Measurements from ENCODE around the gene SDE2.
"Not testable (repeated sequence)": the region's sequence is repeated elsewhere in the genome, so short reads cannot be mapped to it uniquely, and the experiment has no call there.

Gene SDE2

DNA sequence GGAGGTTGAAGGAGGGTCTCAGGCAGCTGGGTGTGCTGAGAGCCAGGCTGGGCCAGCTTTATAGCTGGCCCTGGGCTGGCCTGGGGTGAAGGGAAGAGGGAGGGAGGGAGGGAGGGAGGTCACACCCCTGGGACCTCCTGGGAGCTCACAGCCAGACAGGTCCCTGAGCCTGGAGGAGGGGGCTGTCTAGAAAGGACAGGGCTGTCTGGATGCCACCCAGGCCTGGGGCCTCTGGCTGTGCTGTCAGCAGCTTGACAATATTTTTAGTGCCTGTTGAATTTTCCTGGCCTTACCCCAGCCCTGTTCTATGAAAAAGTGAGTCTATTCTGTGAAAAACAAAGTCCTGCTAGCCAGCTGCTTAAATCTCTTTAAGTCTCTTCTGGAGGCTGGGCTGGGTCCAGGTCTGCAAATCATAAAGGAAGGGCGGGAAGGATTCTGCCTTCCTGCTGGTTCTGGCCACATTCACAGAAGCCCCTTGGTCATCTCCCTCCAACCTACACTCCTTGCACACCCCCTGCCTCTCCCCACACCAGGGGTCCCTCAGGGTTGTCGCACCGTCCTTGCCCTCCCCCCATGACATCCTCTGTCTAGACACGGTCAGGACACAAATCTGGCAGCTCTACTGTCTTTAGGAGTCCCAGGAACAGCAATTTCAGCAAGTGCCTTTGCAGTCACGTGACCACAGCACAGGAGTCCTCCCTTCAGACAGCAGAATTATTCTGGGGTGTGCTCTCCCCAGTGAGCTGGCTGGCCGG, 57.8 kb downstream of the SDE2 start, which contains the start of gene LEFTY2:
TSS of gene LEFTY2 (minus strand) at position 34 of the 755 bp plus-strand sequence. CDS start 80 bp downstream, outside the sequence.
- no peak for DNase-seq

DNA sequence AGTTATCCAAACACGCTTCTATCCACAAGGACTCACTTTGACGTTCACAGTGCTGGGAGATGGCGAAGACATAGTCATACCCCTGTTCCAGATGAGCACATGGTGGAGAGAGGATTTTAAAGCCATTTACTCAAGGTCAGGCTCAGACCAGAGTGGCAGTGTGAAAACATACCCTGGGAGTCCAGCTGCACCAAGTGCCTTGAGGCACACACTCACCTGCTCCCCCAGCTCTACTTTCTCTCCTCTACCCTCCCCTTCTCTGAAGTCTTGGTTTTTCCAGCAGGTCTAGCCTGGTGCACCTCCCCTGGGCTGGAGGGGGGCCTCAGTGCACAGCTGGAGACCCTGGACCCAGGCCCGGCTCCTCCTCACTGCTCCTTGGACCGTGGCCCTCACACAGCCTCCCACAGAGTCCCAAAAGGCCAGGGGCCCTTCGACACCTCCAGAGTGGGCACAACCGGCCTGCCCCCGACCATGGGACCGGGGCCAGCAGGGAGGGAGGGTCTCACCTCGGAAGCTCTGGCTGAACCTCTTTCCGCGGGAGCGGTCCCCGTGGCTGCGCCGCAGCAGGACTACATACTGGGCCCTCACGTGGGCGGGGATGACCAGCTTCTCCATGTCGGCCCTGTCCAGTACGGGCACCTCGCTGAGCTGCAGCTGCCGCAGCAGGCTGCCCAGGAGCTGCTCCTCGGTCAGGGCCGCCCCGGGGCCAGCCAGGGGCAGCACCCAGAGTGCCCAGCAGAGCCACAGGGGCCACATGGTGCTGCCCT, 58.6 kb downstream of the SDE2 start:
- no peak for DNase-seq

DNA sequence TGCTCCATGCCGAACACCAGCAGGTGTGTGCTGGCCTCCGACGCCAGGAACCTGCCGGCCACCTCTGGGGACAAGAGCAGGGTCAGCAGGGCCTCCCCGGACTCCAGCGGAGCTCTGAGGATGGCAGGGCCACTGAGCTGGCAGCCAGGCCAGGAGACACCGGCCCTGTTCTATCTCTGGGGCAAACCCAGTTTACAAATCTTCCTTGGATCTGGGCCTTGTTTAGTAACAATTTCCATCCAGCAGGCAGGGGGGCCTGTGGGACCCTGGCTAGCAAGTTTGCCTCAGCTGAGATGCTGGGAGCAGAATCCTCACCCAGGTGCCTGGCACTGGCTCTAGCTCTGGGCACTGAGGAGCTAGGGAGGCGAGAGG, 59.2 kb downstream of the SDE2 start:
- not testable (repeated sequence) for DNase-seq

GRCh38 chr1:225939097-225939938, 59.8 kb downstream of the SDE2 start:
- DNase-seq = peak; percentile 40

DNA sequence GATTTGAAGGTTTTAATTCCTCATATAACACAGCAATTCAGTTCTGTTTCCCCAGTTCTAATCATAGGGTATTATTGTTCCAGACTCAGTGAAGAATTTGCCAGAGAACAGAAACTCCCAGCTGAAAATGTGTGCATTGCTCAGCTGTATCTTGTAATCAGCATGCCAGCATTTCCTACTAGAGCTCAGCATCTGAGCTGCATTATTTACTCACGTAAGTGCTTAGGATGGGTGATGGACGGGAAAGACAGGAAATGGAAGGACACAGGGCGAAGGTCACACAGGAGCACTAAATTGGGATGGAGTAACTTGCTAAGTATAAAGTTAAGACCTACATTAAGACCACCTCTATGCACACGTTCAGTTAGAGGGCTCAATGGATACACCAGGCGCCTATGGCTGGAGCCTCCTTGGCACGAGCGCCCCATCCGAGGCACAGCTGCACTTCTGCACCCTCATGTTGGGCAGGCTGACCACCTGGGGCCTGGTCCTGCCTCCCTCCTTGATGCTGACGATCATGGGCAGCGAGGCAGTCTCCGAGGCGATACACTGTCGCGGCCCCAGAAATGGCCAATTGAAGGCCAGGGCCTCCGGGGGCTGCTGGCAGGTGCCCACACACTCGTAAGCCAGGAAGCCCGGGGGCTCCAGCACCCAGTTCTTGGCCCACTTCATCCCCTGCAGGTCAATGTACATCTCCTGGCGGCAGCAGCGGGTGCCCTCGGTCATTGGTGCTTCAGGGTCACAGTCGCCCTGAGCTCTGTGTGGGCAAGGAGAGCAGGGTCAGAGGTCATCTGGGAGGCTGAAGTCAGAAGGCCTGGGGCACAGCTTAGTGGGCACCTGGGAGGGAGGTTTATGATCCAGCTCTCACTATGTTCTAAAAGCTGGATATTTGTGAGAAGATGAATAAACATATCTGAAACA, 61.8 kb downstream of the SDE2 start:
- no peak for DNase-seq

- DNase-seq = no peak
Observed at GRCh38 chr1:225936523-225936922, 62.6 kb downstream of the SDE2 start.

GRCh38 chr1:225936086-225936485, 63.1 kb downstream of the SDE2 start:
- DNase-seq = not testable (repeated sequence)

GRCh38 chr1:225934711-225935110, 64.4 kb downstream of the SDE2 start:
- no peak for DNase-seq

- no peak for DNase-seq
Observed at GRCh38 chr1:225933072-225933471, 66.1 kb downstream of the SDE2 start.
